Heart left ventricle (tissue), 13 donors: ENCODE data around the gene PDGFRB.

ENCODE experiments used
- POLR2A ChIP-seq, 2 donors: fragments of 450-650 bp; IDR thresholded peaks; one replicate each; pipeline ENCODE4 v1.6.1; 2017; ENCODE audit warnings: antibody characterized with exemption in 2 of 2, mild to moderate bottlenecking in 2 of 2, moderate library complexity in 2 of 2
- TF ChIP-seq, protein P1 (sequence below), 12 donors: fragments of 200-600 bp; sonication (generic) in 4 of 12; IDR thresholded peaks; one replicate each; pipeline versions ENCODE4 v1.5.0 to v1.8.0; 2018 to 2022; ENCODE audit warnings: antibody characterized with exemption in 12 of 12, mild to moderate bottlenecking in 5 of 12
- donor health status: ischemic (EF 13 %, LVEDD 7.1; RV severe dilation, severe dysfunction).
- donor health status: DM: no; HTN: yes; CAD: no.
- donor health status: DM: no; HTN: no; CAD: no.
- donor health status: ischemic (EF 25% LVEDD 6.9; RV normal size, moderate dysfunction).
- donor health status: ischemic (EF 25% LVEDD 5.7; RV mildly dilated, moderate dysfunction).
- donor health status: ischemic (EF 35%, LVEDD 5.7; RV mildly dilated, moderate dysfunction).
- donor health status: nonischemic (EF 11% LVEDD 7.7; RV severe dilation, severe dysfunction).
- donor health status: DM: yes; HTN: yes; CAD: no.
- donor health status: PGD.
- donor health status: ischemic (EF 29% LVEDD 5.4; RV normal size, mild dysfunction).
- donor health status: nonischemic (EF 23%, LVEDD 6.1; RV moderate dilation, normal function).

GRCh38 chr5:150126921-150127265, 28.8 kb downstream of the PDGFRB start:
- TF ChIP-seq POLR2A (IDR thresholded peaks at IDR 0.05) = no peak
- TF ChIP-seq, protein P1, sequence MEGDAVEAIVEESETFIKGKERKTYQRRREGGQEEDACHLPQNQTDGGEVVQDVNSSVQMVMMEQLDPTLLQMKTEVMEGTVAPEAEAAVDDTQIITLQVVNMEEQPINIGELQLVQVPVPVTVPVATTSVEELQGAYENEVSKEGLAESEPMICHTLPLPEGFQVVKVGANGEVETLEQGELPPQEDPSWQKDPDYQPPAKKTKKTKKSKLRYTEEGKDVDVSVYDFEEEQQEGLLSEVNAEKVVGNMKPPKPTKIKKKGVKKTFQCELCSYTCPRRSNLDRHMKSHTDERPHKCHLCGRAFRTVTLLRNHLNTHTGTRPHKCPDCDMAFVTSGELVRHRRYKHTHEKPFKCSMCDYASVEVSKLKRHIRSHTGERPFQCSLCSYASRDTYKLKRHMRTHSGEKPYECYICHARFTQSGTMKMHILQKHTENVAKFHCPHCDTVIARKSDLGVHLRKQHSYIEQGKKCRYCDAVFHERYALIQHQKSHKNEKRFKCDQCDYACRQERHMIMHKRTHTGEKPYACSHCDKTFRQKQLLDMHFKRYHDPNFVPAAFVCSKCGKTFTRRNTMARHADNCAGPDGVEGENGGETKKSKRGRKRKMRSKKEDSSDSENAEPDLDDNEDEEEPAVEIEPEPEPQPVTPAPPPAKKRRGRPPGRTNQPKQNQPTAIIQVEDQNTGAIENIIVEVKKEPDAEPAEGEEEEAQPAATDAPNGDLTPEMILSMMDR (IDR thresholded peaks at IDR 0.05) = no peak
